Kidney (tissue), 14 donors: Measurements from ENCODE around the gene TUBA4A. TPM values are rescaled to one million over a fixed set of nuclear protein-coding genes. Genes with fewer than 3 reads are reported as not detected.

Source experiments
- DNase-seq, 5 donors: peaks; one replicate each; pipeline ENCODE4 v3.0.0-alpha.2; 2013 to 2020
- FAIRE-seq: peaks from 2 replicates; lab custom pipeline; 2012; peaks lifted over from hg19 to GRCh38; lab: Jason Lieb, UNC
- H3K27ac ChIP-seq, 2 donors: one replicate each; pipeline ENCODE4 v1.7.0; 2013; ENCODE audit warnings: low read depth in 2 of 2, low read length in 2 of 2, inconsistent platforms in 1 of 2
- H3K27me3 ChIP-seq: one replicate; pipeline ENCODE4 v1.7.1; 2013; ENCODE audit warnings: low read length, inconsistent platforms; ENCODE audit not compliant: control insufficient read depth, insufficient read depth
- H3K36me3 ChIP-seq, 3 donors: one replicate each; pipeline versions ENCODE4 v1.7.0 to v1.7.1; 2013; ENCODE audit warnings: low read length in 3 of 3, control low read depth in 1 of 3, inconsistent platforms in 1 of 3; ENCODE audit not compliant: insufficient read depth in 3 of 3, control insufficient read depth in 2 of 3
- H3K4me1 ChIP-seq, 3 donors: one replicate each; pipeline versions ENCODE4 v1.7.0 to v1.7.1; 2013; ENCODE audit warnings: low read length in 3 of 3, inconsistent platforms in 1 of 3, low read depth in 1 of 3; ENCODE audit not compliant: control insufficient read depth in 2 of 3, insufficient read depth in 2 of 3
- H3K4me3 ChIP-seq, 3 donors: one replicate each; pipeline versions ENCODE4 v1.7.0 to v1.8.1; 2013; ENCODE audit warnings: low read length in 3 of 3, control low read depth in 1 of 3, inconsistent platforms in 1 of 3
- H3K9ac ChIP-seq, 3 donors: one replicate each; pipeline versions ENCODE4 v1.7.0 to v1.7.1; 2013; ENCODE audit warnings: low read length in 3 of 3, control low read depth in 1 of 3, inconsistent platforms in 1 of 3
- H3K9me3 ChIP-seq, 3 donors: one replicate each; pipeline versions ENCODE4 v1.7.0 to v1.7.1; 2013; ENCODE audit warnings: low read length in 3 of 3, control low read depth in 1 of 3, inconsistent platforms in 1 of 3; ENCODE audit not compliant: control insufficient read depth in 2 of 3, insufficient read depth in 1 of 3
- CTCF ChIP-seq: IDR thresholded peaks from 3 replicates; pipeline ENCODE4 v1.5.1; 2012; ENCODE audit warnings: mild to moderate bottlenecking, moderate library complexity, borderline replicate concordance; ENCODE audit not compliant: insufficient read depth; ENCODE audit errors: extremely low read depth
- intact Hi-C: fragments of 100-400 bp; cut with DNase I; formaldehyde crosslinking; loops from one replicate; pipeline ENCODE4 v1.11.1; 2022
- polyA plus RNA-seq: library from polyadenylated mRNA; stranded (reverse); fragments of 350-450 nt; fragmentation: Illumina TruSeq; extraction: RNeasy Lipid Tissue Mini Kit (QIAGEN cat#74804); gene quantifications from one replicate; pipeline ENCODE4 v1.2.3, GENCODE V29; 2014; ENCODE audit warnings: low read depth, low replicate concordance; ENCODE audit not compliant: insufficient read depth
- total RNA-seq: library from RNA; stranded (reverse); fragmentation: NEBNext Ultra II Directional; extraction: Animal tissue kit (Norgen Biotek cat#: 25700); gene quantifications from one replicate; pipeline ENCODE4 v1.2.1, GENCODE V29; 2021
- donor health status: control.
- donor health status: control.
- donor health status: control.
- donor health status: control.
- donor health status: control.
- donor health status: DM: yes; HTN: yes; CAD: no.
- donor health status: Normal renal cell carcinoma (clear cell type).

Gene TUBA4A
- total and polyA plus RNA-seq, 2 donors from 2014 or later, result 49.4 to 156 TPM

- Histone ChIP-seq H3K9ac (no peak overlapping the region), H3K27me3 (no peaks in the 10 kb centered on the region), H3K36me3 (no peaks in the 10 kb centered on the region), H3K9me3 (no peaks in the 10 kb centered on the region), H3K4me1 (peaks cover 0 to 11% (median 2%) of the 10 kb centered on the region in 3 donors), H3K4me3 (no peak overlapping the region), H3K27ac (peak overlapping the region in 1 of 2 donors; percentile 26)
- no peak for FAIRE-seq
- intact Hi-C loops, result no loop called here
- DNase-seq, result peak; percentile 57 to 84 (median 64)
- no peak for TF ChIP-seq CTCF
Observed at GRCh38 chr2:219269362-219270054, 15.8 kb upstream of the TUBA4A start.

GRCh38 chr2:219268294-219268693 lies 14.6 kb upstream of the TUBA4A start:
- intact Hi-C loops, result no loop called here
- TF ChIP-seq CTCF, result no peak
- DNase-seq (peak in 1 of 5 donors; percentile 4), FAIRE-seq (no peak)
- Histone ChIP-seq H3K9ac (no peak overlapping the region), H3K4me1 (peaks cover 0 to 11% (median 2%) of the 10 kb centered on the region in 3 donors), H3K27ac (no peak overlapping the region), H3K9me3 (no peaks in the 10 kb centered on the region), H3K36me3 (no peaks in the 10 kb centered on the region), H3K4me3 (no peak overlapping the region), H3K27me3 (no peaks in the 10 kb centered on the region)

GRCh38 chr2:219266886-219267285 lies 13.2 kb upstream of the TUBA4A start:
- H3K4me1 ChIP-seq, result peaks cover 0 to 5% (median 2%) of the 10 kb centered on the region in 3 donors
- H3K27me3 ChIP-seq, result no peaks in the 10 kb centered on the region

More at GRCh38 chr2:219266886-219267285, 13.2 kb upstream of the TUBA4A start:
- no peak overlapping the region for H3K27ac ChIP-seq
- H3K36me3 ChIP-seq, result no peaks in the 10 kb centered on the region
- intact Hi-C loops, result no loop called here
- no peak for DNase-seq
- no peak overlapping the region for H3K4me3 ChIP-seq
- H3K9ac ChIP-seq, result no peak overlapping the region
- no peaks in the 10 kb centered on the region for H3K9me3 ChIP-seq
- no peak for FAIRE-seq
- TF ChIP-seq CTCF, result no peak
